Measurements from ENCODE around the gene RNF34. TPM values are rescaled to one million over a fixed set of nuclear protein-coding genes. Genes with fewer than 3 reads are reported as not detected.

The RNF34 gene
- total RNA-seq, 1 donor from 2014 or later = 25.5 TPM

DNA sequence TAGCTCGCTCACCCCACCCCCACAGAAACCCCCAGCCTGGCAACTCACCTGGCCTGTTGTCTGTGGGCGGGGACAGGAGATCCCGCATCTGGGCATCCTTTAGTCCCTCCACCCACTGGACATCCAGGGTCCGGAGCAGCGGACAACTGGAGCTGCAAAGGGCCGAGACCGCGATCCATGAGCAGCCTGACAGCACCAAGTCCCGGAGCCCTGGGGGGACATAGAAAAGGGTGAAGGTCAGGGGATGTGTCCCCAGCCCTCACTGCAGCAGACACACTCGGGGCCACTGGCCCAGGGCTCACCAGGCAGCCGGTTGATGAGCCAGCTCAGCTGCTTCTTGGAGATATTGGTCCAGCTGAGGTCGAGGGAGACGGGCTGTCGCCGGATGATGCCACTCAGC, 40.9 kb downstream of the RNF34 start:
- no peak for ATAC-seq

- no peak for ATAC-seq
These were observed 41.6 kb downstream of the RNF34 start for GRCh38 chr12:121441555-121441954.

DNA sequence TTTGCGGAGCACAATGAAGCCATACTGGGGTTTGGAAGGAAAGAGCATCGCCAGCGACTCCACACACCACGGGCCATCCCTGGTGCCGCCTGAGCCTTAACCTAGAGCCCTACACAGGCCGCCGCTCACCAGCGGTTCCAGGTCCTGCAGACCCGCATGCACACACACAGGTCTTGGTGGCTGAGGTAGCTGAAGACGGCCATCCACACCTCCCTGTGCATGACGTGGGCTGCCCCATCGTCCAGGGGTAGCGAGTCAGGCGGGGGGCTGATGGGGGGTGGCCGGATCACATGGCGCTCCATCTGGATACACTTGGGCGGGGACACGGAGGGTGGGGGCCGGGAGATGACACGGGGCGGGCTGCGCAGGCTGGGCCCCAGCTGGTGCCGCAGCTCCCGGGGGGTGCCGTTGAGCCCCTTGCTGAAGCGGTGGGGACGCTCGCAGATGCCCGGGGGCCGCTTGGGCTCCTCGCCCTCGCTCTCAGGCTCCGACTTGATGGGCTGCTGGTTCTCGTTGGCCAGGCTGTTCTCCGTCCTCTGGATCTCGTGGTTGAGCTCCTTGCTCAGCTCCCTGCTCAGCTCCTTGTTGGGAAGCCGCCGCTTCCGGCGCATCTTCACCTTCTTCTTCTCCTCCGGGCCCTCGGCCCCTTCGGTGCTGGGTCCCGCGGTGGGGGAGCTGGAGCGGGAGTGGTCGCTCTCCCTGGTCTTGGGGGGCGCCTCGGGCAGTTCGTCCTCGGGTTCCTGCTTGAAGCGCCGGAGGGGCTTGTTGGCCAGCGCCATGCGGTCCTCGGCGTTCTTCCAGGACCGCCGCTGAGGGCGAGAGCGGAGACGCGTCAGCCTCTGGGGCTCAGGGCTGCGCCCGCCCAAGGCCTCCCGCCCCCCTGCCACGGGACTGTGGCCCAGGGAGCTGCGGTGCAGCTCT, 42.4 kb downstream of the RNF34 start:
- ATAC-seq = no peak

- ATAC-seq = peak; percentile 86
These were observed 43.4 kb downstream of the RNF34 start for GRCh38 chr12:121443193-121443870.

DNA sequence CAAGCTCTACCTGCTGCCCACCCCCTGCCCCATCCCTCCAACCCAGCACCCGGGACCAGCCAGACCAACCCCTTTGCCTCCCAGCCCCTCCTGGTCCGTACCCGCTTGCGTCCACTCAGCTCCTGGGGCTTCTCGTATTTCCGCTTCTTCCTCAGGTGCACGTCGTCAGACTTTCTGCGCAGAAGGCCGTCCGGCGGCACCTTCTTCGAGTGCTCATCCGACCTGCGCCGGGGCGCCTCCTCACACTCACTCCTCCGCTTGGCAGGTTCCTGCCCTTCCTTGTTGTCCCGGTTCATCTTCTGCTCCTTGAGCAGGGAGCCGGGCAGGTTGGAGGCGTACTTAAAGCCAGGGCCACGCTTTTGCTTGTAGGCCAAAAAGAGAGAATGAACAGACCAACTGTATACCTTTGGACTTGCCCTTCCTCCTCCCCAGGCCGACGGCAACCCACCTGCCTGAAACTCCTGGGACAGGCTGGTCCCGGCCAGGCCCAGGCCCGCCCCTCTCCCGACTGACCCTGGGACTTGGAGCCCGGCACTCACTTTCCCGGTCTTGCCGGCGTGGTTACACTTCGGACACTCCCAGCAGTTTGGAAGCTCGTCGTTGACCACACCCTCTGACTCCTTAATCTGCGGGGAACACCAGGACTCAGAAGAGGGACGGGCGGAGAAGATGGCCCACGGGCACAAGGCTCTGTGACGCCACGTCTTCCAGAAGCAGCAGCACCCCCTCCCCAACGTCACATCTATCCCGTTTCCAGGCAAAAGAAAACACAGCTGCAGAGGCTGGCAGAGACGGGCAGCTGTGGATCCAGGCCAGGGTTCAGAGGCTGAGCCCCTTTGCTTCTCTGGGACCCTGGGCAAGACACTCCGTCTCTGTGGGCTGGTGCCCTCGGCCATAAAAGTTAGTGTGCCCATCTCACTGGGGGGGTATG, 44.3 kb downstream of the RNF34 start:
- peak; percentile 63 for ATAC-seq

DNA sequence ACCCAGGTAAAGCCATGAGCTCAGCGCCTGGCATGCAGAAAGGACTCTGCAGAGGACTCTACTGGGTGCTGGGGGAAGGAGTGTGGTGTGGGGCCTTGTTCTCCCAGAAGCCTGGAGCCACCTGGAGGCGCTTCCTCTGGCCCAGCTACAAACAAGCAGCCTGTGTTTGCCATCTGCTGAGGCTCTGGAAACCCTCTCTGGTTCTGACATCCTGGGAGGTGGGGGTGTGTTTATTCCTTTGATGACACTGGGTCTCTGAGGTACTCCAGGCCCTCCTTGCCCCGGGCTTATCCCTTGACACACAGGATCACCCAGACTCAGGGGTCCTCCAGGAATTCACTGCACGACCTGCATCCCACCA, 44.9 kb downstream of the RNF34 start:
- peak; percentile 2 for ATAC-seq

GRCh38 chr12:121446750-121447149, 46.8 kb downstream of the RNF34 start:
- ATAC-seq = no peak

DNA sequence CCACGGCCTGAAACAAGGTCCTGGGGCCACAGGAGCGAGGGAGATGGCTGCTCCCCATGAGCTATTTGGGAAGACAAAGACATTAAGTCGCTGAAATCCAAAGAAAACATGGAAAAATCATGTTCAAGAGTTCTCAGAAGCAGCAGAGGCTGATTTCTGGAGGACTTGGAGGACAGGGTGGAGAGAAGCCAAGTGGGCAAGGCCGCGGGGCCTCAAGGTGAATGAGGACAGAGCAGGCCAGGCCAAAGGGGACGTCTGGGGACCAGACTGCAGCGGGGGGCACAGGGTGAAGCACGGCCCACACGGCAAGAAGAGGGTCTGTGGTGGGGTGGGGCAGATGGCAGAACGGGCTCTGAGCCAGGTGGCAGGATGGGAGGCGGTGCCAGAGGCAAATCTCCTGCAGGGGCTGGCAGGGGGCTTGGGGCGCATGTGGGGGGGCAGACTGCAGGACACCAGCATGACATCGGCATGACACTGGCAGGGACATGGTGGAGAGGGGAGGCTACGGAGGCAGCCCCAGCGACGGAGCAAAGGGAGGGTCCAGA, 48.9 kb downstream of the RNF34 start:
- ATAC-seq = no peak

GRCh38 chr12:121451961-121452339, 52.0 kb downstream of the RNF34 start:
- ATAC-seq = no peak

GRCh38 chr12:121452340-121452984, 52.5 kb downstream of the RNF34 start:
- peak; percentile 97 for ATAC-seq

DNA sequence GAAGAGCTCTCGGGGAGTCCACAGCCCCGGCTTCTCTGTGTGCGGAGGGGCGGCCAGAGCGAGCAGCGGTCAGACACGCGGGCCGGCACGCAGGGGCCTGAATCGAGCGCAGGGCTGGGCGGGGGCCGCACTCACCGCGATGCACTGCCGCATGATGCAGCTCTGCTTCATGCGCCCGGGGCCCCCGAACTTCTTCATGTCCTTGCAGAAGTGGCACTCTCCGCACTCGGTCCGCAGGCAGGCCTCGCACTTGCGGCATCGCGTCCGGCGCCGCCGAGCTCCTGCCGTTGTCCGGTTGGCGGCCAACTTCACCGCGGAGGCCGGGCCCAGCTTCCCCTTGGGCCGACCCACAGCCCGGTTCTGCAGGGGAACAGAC, 53.1 kb downstream of the RNF34 start:
- no peak for ATAC-seq

DNA sequence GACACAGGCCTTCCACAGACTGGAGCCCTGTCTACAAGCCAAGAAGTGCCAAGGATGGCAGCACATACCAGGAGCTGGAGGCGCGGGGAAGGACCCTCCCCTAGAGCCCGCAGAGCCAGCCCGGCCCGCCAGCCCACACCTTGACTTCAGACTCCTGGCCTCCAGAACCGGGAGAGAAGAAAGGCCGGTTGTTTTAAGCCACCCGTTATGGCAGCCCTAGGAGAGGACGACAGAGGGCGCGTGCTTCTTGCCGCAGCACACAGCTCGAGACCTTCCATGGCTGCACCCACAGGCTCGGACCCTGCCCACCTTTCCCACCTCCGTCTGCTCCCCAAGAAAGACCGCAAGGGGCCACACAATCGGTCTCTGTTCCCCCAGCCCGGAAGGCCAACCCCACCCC, 53.7 kb downstream of the RNF34 start:
- ATAC-seq = no peak

DNA sequence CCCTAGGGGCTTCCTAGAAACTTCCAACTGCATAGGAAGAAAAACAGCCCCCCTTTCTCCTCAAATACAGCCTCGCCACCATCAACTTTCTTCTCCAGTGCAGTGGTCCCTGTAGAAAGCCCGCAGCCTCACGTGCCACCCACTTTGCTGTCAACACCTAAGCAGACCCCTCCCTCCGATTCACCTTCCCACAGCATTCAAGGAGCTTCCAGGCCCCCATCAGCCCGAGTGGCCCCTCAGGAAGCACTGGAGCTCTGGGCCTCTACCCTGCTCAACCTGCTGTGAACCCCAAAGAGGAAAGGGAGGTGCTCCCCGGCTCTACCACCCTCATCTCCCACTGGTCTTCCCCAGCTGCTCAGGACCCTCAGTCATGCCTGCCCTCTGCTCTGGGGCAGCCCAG, 55.0 kb downstream of the RNF34 start:
- ATAC-seq = no peak

GRCh38 chr12:121455766-121456420, 56.0 kb downstream of the RNF34 start:
- ATAC-seq = no peak

DNA sequence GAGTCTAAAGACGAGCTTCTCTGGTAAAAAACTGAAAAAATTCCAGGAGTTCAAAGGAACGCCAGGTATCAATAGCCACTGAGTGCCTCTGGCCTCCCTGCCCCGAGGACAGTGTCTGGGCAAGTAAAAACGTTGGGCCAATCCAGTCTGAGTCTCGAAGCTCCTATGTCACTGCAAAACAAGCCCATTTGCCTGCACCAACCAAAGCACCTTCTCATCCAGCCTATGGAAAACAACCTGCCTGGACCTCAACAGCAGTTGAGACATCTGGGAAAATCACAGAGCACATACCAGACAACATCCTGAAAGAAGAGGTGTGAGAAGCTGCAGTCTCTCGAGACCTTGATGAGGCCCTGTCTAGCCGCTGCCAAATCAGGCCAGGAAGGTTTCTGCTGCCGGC, 56.6 kb downstream of the RNF34 start:
- no peak for ATAC-seq

DNA sequence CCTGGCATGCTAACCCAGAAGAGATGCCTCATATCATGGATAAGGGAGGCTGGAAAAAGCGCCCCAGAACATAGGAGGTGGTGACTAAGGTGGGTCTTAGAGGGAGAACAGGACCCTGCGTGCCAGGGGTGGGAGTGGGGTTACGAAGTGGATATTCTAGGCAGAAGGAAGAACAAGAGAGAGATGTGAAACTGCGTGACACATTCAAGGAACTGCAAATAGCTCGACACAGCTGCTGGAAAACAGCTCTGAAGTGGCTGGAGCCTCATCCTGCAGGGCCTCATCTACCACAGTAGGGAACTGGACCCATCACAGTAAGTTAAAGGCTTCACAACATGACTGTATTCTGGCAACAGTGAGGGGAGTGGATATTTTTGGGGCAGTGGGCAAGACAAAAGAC, 61.1 kb downstream of the RNF34 start:
- ATAC-seq = no peak

GRCh38 chr12:121464331-121464730, 64.4 kb downstream of the RNF34 start:
- no peak for ATAC-seq

DNA sequence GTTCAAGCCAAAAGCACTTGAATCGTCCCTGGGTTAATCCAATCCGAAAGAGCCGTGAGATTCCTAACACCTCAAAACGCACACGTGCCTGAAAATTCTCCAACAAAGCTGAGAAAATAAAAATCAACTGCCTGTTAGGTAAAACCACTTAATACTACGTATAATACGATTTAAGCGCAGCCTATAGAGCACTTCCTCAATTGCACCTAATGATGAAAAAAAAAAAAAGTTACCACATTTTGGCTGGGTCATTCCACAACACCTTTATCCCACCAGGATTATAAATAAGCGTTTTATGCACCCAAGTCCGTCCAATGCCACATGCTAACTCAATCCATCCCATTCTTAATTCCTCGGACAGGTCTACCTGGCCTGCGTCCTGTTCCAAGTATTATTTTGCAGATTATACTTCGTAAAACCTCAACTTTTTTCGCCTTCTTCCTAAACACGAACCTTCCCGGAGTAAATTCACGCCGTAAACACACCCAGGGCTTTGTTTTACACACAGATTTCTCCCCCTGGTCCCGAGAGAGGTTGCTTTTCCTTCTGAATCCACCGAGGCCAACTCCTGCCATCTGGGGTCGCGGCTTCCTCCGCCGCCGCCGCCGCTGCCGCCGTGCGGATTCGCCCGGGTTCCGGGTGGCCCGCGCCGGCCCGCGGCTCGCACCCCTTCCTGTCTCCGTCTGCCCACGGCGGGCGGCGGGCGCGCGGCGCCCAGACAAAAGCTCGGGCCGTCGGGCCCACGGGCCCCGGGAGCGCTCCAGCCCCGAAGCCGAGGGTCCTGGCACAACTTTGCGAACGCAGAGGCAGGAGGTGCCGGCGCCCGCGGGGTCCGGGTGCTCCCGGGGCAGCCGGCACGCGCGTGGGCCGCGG, 66.2 kb downstream of the RNF34 start:
- ATAC-seq = no peak

DNA sequence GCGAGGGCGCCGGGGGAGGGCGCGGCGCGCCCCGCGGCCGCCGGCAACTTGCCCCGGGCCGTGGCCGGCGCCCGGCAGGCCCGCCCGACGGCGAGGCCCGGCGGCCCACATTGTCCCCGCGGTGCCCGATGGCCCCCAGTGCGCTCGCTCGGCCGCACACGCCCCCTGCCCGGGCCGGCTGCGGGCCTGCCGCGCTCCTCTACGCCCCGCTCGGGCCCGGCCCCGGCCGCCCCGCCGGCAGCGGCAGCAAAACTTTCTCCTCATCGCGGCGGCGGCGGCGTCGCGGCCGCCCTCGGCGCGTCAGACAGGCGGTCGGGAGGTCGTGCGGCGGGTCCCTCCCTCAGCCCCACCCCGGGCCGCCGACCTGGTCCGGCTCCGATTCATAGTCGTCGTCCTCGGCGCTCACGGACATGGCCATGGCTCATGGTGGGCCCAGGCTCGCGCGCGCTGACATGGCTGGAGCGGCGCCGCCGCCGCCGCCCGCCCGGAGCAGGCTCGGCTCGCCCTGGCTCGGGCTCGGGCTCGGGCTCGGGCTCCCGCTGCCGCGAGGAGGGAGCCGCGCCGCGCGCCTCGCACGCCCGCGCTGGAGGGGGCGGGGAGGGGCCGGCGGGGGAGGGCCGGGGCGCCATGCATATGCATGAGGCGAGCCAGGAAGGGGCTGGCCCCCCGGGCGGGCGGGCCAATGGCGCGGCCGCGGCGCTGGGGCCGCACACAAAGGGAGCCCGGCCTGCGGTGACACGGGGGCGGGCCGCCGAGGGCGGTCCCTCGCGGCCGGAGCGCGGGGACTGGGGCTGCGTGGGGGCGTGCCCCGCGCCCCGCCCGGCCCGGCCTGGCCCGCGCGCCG, 67.1 kb downstream of the RNF34 start:
- ATAC-seq = peak; percentile 96

Measured in esophagus mucosa (tissue), 1 donor.